HL-60 (cell line): ENCODE results near the gene MEG3.

Source experiments
- CTCF ChIP-seq: IDR thresholded peaks from one replicate; pipeline ENCODE4 v1.5.1; 2011; ENCODE audit warnings: low read length, control low read depth, inconsistent platforms; ENCODE audit not compliant: insufficient read depth
- GABPA ChIP-seq: IDR thresholded peaks from 2 replicates; pipeline ENCODE4 v1.6.1; 2012; ENCODE audit warnings: low read depth
- POLR2AphosphoS5 ChIP-seq: IDR thresholded peaks from 2 replicates; pipeline ENCODE4 v1.6.1; 2012; ENCODE audit warnings: low read depth
- REST ChIP-seq: IDR thresholded peaks from 2 replicates; pipeline ENCODE4 v1.6.1; 2012; ENCODE audit warnings: low read depth; ENCODE audit not compliant: insufficient replicate concordance
- SPI1 ChIP-seq: IDR thresholded peaks from 2 replicates; pipeline ENCODE4 v1.6.1; 2012; ENCODE audit warnings: low read depth, mild to moderate bottlenecking, borderline replicate concordance

GRCh38 chr14:100777366-100777817, 48.5 kb upstream of the MEG3 start:
- no peak for TF ChIP-seq REST
- TF ChIP-seq CTCF, result no peak
- TF ChIP-seq SPI1, result no peak
- TF ChIP-seq POLR2AphosphoS5, result no peak
- no peak for TF ChIP-seq GABPA
